A549 treated with CORT108297 at 1 μM for 4 hours (cell line): Measurements from ENCODE around the gene STARD8. TPM values are rescaled to one million over a fixed set of nuclear protein-coding genes. Genes with fewer than 3 reads are reported as not detected.

Experiments
- total RNA-seq: library from RNA; stranded (reverse); fragments of 200-300 nt; extraction: Qiagen RNA extraction; gene quantifications from 5 replicates; pipeline ENCODE4 v1.2.3, GENCODE V29; 2022

Gene STARD8, protein sequence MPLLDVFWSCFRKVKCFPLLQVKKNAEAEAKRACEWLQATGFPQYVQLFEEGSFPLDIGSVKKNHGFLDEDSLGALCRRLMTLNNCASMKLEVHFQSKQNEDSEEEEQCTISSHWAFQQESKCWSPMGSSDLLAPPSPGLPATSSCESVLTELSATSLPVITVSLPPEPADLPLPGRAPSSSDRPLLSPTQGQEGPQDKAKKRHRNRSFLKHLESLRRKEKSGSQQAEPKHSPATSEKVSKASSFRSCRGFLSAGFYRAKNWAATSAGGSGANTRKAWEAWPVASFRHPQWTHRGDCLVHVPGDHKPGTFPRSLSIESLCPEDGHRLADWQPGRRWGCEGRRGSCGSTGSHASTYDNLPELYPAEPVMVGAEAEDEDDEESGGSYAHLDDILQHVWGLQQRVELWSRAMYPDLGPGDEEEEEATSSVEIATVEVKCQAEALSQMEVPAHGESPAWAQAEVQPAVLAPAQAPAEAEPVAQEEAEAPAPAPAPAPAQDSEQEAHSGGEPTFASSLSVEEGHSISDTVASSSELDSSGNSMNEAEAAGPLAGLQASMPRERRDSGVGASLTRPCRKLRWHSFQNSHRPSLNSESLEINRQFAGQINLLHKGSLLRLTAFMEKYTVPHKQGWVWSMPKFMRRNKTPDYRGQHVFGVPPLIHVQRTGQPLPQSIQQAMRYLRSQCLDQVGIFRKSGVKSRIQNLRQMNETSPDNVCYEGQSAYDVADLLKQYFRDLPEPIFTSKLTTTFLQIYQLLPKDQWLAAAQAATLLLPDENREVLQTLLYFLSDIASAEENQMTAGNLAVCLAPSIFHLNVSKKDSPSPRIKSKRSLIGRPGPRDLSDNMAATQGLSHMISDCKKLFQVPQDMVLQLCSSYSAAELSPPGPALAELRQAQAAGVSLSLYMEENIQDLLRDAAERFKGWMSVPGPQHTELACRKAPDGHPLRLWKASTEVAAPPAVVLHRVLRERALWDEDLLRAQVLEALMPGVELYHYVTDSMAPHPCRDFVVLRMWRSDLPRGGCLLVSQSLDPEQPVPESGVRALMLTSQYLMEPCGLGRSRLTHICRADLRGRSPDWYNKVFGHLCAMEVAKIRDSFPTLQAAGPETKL
- total RNA-seq, result 1.3 to 1.9 TPM (median 1.5 TPM) in 5 replicates

GRCh38 chrX:68647156-68647957 lies at the start of gene STARD8:
Gene STARD8, plus strand, starts transcription at chrX:68647666. Its CDS starts 217 bp downstream, at chrX:68647883.

Other genes with a start within 250 kb of the STARD8 start
- 1.2 to 2.2 TPM (median 1.7 TPM) in 5 replicates for gene OPHN1, start 214.2 kb upstream of the STARD8 start, total RNA-seq
- 23.4 to 34.0 TPM (median 29.7 TPM) in 5 replicates for gene YIPF6, start 148.6 kb upstream of the STARD8 start, total RNA-seq
- 7.2 to 10.4 TPM (median 9.4 TPM) in 5 replicates for gene EFNB1, start 181.4 kb downstream of the STARD8 start, total RNA-seq